Prostate gland (tissue), 2 donors: Measurements from ENCODE around the gene GDPD5.

Source experiments
- POLR2A ChIP-seq: fragments of 450-650 bp; IDR thresholded peaks from one replicate; pipeline ENCODE4 v1.6.1; 2016; ENCODE audit warnings: antibody characterized with exemption, mild to moderate bottlenecking
- TF ChIP-seq, protein P1 (sequence below), 4 experiments: fragments of 200-600 bp in 2 of 4; fragments of 450-650 bp in 2 of 4; sonication (generic) in 2 of 4; IDR thresholded peaks; 1 replicate in 3 of 4; 2 replicates in 1 of 4; pipeline ENCODE4 v1.5.1; 2016 to 2019; ENCODE audit warnings: antibody characterized with exemption in 4 of 4, mild to moderate bottlenecking in 2 of 4, moderate library complexity in 2 of 4

DNA sequence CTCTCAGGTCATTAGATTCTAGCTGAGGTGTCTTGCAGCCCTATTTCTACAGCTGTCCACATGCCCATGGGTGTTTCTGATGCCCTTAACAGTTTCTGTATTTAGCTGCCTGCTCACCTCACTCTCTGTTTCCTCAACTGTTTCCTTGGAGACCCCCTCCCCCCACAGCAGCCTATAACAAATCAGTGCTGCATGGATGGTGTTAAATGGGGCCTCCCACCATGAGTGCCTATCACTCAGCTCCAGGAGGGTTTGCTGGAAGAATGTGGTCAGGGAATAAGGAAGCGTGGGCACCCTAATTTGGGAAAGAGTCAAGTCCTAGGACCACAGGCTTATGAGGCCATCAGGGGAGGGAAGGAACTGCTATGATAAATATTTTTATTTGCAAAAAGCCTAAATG lies 101.3 kb downstream of the GDPD5 start:
- TF ChIP-seq POLR2A, result no peak
- TF ChIP-seq, protein P1, sequence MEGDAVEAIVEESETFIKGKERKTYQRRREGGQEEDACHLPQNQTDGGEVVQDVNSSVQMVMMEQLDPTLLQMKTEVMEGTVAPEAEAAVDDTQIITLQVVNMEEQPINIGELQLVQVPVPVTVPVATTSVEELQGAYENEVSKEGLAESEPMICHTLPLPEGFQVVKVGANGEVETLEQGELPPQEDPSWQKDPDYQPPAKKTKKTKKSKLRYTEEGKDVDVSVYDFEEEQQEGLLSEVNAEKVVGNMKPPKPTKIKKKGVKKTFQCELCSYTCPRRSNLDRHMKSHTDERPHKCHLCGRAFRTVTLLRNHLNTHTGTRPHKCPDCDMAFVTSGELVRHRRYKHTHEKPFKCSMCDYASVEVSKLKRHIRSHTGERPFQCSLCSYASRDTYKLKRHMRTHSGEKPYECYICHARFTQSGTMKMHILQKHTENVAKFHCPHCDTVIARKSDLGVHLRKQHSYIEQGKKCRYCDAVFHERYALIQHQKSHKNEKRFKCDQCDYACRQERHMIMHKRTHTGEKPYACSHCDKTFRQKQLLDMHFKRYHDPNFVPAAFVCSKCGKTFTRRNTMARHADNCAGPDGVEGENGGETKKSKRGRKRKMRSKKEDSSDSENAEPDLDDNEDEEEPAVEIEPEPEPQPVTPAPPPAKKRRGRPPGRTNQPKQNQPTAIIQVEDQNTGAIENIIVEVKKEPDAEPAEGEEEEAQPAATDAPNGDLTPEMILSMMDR (IDR thresholded peaks at IDR 0.05), result no peak
